Spleen (tissue), 11 donors: Measurements from ENCODE around the gene WNT11. TPM values are rescaled to one million over a fixed set of nuclear protein-coding genes. Genes with fewer than 3 reads are reported as not detected.

Experiments
- DNase-seq: peaks from one replicate; pipeline ENCODE4 v3.0.0-alpha.2; 2020
- H3K27ac ChIP-seq, 8 donors: fragments of 200-600 bp; sonication (generic) in 7 of 8; 1 replicate in 4 of 8; 2 replicates in 4 of 8; pipeline versions ENCODE4 v1.5.0 to v1.8.0; 2016 to 2021; ENCODE audit warnings: inconsistent platforms in 4 of 8, mild to moderate bottlenecking in 4 of 8, moderate library complexity in 1 of 8
- H3K27me3 ChIP-seq, 7 donors: fragments of 200-600 bp; sonication (generic) in 6 of 7; replicated peaks in 1 of 7; 1 replicate in 4 of 7; 2 replicates in 3 of 7; pipeline versions ENCODE4 v1.5.0 to v1.8.0; 2016 to 2021; ENCODE audit warnings: inconsistent platforms in 3 of 7, mild to moderate bottlenecking in 1 of 7
- H3K36me3 ChIP-seq, 6 donors: fragments of 200-600 bp; sonication (generic) in 5 of 6; 1 replicate in 4 of 6; 2 replicates in 2 of 6; pipeline versions ENCODE4 v1.5.0 to v1.8.0; 2016 to 2021; ENCODE audit warnings: inconsistent platforms in 2 of 6
- H3K4me1 ChIP-seq, 6 donors: fragments of 200-600 bp; sonication (generic) in 5 of 6; 1 replicate in 3 of 6; 2 replicates in 3 of 6; pipeline versions ENCODE4 v1.5.0 to v1.8.0; 2016 to 2021; ENCODE audit warnings: inconsistent platforms in 3 of 6
- H3K4me3 ChIP-seq, 8 donors: fragments of 200-600 bp; sonication (generic) in 7 of 8; 1 replicate in 4 of 8; 2 replicates in 4 of 8; pipeline versions ENCODE4 v1.5.0 to v1.8.0; 2016 to 2021; ENCODE audit warnings: inconsistent platforms in 4 of 8, mild to moderate bottlenecking in 4 of 8, moderate library complexity in 2 of 8
- H3K9me3 ChIP-seq, 8 donors: fragments of 200-600 bp; sonication (generic) in 7 of 8; 1 replicate in 4 of 8; 2 replicates in 4 of 8; pipeline versions ENCODE4 v1.5.0 to v1.8.0; 2016 to 2021; ENCODE audit warnings: inconsistent platforms in 4 of 8
- POLR2A ChIP-seq, 3 donors: fragments of 450-650 bp; IDR thresholded peaks; one replicate each; pipeline ENCODE4 v1.5.1; 2017; ENCODE audit warnings: antibody characterized with exemption in 3 of 3, mild to moderate bottlenecking in 1 of 3
- POLR2AphosphoS5 ChIP-seq, 3 donors: sonication (generic); formaldehyde crosslinking; IDR thresholded peaks; one replicate each; pipeline ENCODE4 v1.5.1; 2017; ENCODE audit warnings: antibody characterized with exemption in 3 of 3
- WGBS, 5 donors: extraction: QIAGEN DNeasy Blood & Tissue Kit in 3 of 5; methylation state at CpG; one replicate each; pipeline versions ENCODE4 v1.1.5 to v1.1.7; 2013 to 2018; 5-methylcytosine and 5-hydroxymethylcytosine counted together
- intact Hi-C: fragments of 100-400 bp; cut with DNase I; formaldehyde crosslinking; loops from one replicate; pipeline ENCODE4 v1.15.0; 2023; ENCODE audit warnings: low total_unique reads
- polyA plus RNA-seq, 3 donors: library from polyadenylated mRNA; stranded (reverse); fragments of 200-250 nt; gene quantifications; one replicate each; pipeline ENCODE4 v1.2.1, GENCODE V29; 2013
- total RNA-seq, 7 donors: library from RNA; depleted of rRNA in 3 of 7; stranded (reverse); fragments of >200 nt in 3 of 7; fragmentation: NEBNext Ultra II Directional in 4 of 7; extraction: Animal tissue kit (Norgen Biotek cat#: 25700) in 4 of 7; gene quantifications; one replicate each; pipeline versions ENCODE4 v1.1.0 to v1.2.1, GENCODE V29; 2016 to 2021
- TF ChIP-seq, protein P1 (sequence below), 11 experiments: fragments of 200-600 bp in 7 of 11; fragments of 450-650 bp in 4 of 11; sonication (generic) in 4 of 11; IDR thresholded peaks in 8 of 11; conservative IDR thresholded peaks in 3 of 11; 1 replicate in 7 of 11; 2 replicates in 4 of 11; pipeline versions ENCODE4 v1.4.0 to v1.8.0; 2016 to 2021; ENCODE audit warnings: antibody characterized with exemption in 11 of 11, inconsistent platforms in 4 of 11, mild to moderate bottlenecking in 1 of 11
- donor health status: healthy with polysubstance abuse.
- donor health status: DM: no; HTN: no; CAD: no; lungs with moderate emphysema.
- donor health status: DM: no; HTN: no; CAD: no.
- donor health status: Bipolar disorder and iron deficiency.
- donor health status: healthy.
- donor health status: DM: no; HTN: no; CAD: no.
- donor health status: DM: yes; HTN: yes; CAD: no.

Gene WNT11
- total and polyA plus RNA-seq, 10 donors: 0.09 to 4.2 (median 1.6) TPM

DNA sequence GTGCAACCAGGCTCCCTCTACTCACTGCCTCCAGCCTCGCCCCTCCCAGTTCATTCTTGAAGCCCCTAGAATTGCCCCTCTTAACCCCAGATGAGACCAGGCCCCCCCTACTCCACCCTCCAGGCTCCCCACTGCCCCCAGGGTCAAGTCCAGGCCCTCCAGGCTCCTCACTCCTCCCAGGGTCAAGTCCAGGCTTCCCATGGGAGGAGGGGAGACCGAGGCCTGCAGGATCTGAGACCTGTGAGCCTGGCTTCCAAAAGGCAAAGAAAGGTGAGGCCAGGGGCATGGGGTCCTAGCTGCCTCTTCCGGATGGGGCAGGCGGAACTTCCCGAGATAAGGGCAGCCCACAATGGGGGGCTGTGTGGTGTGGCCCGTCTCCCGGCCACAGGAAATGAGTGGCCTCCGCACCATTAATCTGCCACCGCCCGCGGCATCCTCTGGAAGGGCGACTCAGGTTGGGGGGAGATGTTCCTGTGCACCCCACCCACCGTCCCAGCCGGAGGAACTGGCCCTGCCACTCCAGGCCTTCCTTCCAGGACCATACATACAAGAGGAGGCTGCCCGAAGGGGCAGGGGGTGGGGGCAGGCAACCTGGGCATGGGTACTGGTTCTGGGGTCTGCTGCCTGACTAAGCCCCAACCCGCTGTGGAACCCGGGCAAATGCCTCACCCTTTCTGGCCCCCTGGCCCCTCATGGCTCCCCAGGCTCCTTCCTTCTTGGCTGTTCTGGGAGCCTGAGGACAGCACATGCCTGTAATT, 35.1 kb upstream of the WNT11 start:
- Histone ChIP-seq H3K36me3 (no peaks in the 10 kb centered on the region), H3K4me3 (no peak overlapping the region), H3K4me1 (peaks cover 2 to 6% (median 4%) of the 10 kb centered on the region in 6 donors), H3K9me3 (no peaks in the 10 kb centered on the region), H3K27ac (no peak overlapping the region), H3K27me3 (peaks cover 0 to 7% (median 0%) of the 10 kb centered on the region in 7 donors)
- TF ChIP-seq POLR2A (IDR thresholded peaks at IDR 0.05): no peak
- TF ChIP-seq, protein P1, sequence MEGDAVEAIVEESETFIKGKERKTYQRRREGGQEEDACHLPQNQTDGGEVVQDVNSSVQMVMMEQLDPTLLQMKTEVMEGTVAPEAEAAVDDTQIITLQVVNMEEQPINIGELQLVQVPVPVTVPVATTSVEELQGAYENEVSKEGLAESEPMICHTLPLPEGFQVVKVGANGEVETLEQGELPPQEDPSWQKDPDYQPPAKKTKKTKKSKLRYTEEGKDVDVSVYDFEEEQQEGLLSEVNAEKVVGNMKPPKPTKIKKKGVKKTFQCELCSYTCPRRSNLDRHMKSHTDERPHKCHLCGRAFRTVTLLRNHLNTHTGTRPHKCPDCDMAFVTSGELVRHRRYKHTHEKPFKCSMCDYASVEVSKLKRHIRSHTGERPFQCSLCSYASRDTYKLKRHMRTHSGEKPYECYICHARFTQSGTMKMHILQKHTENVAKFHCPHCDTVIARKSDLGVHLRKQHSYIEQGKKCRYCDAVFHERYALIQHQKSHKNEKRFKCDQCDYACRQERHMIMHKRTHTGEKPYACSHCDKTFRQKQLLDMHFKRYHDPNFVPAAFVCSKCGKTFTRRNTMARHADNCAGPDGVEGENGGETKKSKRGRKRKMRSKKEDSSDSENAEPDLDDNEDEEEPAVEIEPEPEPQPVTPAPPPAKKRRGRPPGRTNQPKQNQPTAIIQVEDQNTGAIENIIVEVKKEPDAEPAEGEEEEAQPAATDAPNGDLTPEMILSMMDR (IDR thresholded peaks at IDR 0.05 in 8 of 11, conservative IDR thresholded peaks at IDR 0.05 in 3 of 11): no peak
- no peak for TF ChIP-seq POLR2AphosphoS5 (IDR thresholded peaks at IDR 0.05)
- intact Hi-C loops: no loop called here
- peak; percentile 62 for DNase-seq
- 60 to 83% (median 66%) methylated on average over 3 to 17 of the region's 17 CpGs for WGBS, 5 donors

GRCh38 chr11:76240666-76241065, 34.4 kb upstream of the WNT11 start:
- DNase-seq: peak; percentile 60

DNA sequence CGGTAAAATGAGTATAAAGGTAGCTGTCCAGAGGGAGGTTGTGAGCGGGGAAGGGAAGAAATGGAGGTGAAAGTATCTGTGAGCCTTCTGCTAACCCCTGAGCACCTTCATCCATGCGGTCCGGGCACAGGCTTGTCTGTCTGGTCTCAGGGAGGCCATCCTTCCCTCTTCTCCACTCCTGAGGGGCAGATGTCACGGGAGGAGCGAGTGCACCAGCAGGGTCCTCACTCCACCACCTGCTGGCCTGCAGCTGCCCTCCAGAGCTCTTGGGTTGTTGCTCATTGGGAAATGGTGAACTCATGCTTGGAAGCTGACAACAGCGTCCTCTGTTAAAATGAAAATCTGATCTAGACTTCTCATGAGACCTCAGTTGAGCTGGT, 33.8 kb upstream of the WNT11 start:
- H3K27me3 ChIP-seq: peaks cover 0 to 7% (median 0%) of the 10 kb centered on the region in 7 donors
- 83 to 96% (median 91%) methylated on average over 7 of the region's 7 CpGs for WGBS, 5 donors
- no peak overlapping the region for H3K27ac ChIP-seq
- TF ChIP-seq POLR2AphosphoS5 (IDR thresholded peaks at IDR 0.05) (no peak), POLR2A (IDR thresholded peaks at IDR 0.05) (no peak)
- TF ChIP-seq, protein P1 (IDR thresholded peaks at IDR 0.05 in 8 of 11, conservative IDR thresholded peaks at IDR 0.05 in 3 of 11): no peak
- intact Hi-C loops: no loop called here
- H3K4me3 ChIP-seq: no peak overlapping the region
- H3K36me3 ChIP-seq: no peaks in the 10 kb centered on the region
- no peaks in the 10 kb centered on the region for H3K9me3 ChIP-seq
- peak; percentile 69 for DNase-seq
- peaks cover 3 to 15% (median 10%) of the 10 kb centered on the region in 6 donors for H3K4me1 ChIP-seq

More at GRCh38 chr11:76240666-76241065, 34.4 kb upstream of the WNT11 start:
- Histone ChIP-seq H3K4me1 (peaks cover 3 to 13% (median 7%) of the 10 kb centered on the region in 6 donors), H3K9me3 (no peaks in the 10 kb centered on the region), H3K27ac (no peak overlapping the region), H3K36me3 (no peaks in the 10 kb centered on the region), H3K27me3 (peaks cover 0 to 7% (median 0%) of the 10 kb centered on the region in 7 donors), H3K4me3 (no peak overlapping the region)
- intact Hi-C loops: no loop called here
- no peak for TF ChIP-seq POLR2A (IDR thresholded peaks at IDR 0.05)
- TF ChIP-seq, protein P1 (IDR thresholded peaks at IDR 0.05 in 8 of 11, conservative IDR thresholded peaks at IDR 0.05 in 3 of 11): no peak
- TF ChIP-seq POLR2AphosphoS5 (IDR thresholded peaks at IDR 0.05): no peak
- WGBS, 5 donors: 86 to 96% (median 89%) methylated on average over 7 of the region's 7 CpGs

- Histone ChIP-seq H3K27me3 (peaks cover 0 to 7% (median 0%) of the 10 kb centered on the region in 7 donors), H3K4me3 (no peak overlapping the region), H3K27ac (no peak overlapping the region), H3K36me3 (no peaks in the 10 kb centered on the region), H3K4me1 (peaks cover 4 to 19% (median 14%) of the 10 kb centered on the region in 6 donors), H3K9me3 (no peaks in the 10 kb centered on the region)
- intact Hi-C loops: no loop called here
- no peak for TF ChIP-seq POLR2A (IDR thresholded peaks at IDR 0.05)
- no peak for TF ChIP-seq POLR2AphosphoS5 (IDR thresholded peaks at IDR 0.05)
- TF ChIP-seq, protein P1 (IDR thresholded peaks at IDR 0.05 in 8 of 11, conservative IDR thresholded peaks at IDR 0.05 in 3 of 11): no peak
- peak; percentile 63 for DNase-seq
- 84 to 93% (median 90%) methylated on average over 10 to 11 of the region's 11 CpGs for WGBS, 5 donors
Observed at GRCh38 chr11:76239483-76240160, 33.3 kb upstream of the WNT11 start.
